DOHH2 (cell line): ENCODE data around the gene MCUR1.

Experiments
- H3F3A ChIP-seq: fragments of 200-600 bp; sonication (generic), shearing (Covaris generic); 2 replicates; pipeline ENCODE4 v1.6.0; 2016; ENCODE audit warnings: antibody characterized with exemption, mild to moderate bottlenecking; ENCODE audit not compliant: control insufficient read depth, insufficient read depth
- H3K27ac ChIP-seq: fragments of 200-600 bp; sonication (generic); 2 replicates; pipeline ENCODE4 v1.5.1; 2014; ENCODE audit warnings: low read depth, mild to moderate bottlenecking, low read length, moderate library complexity
- H3K27me3 ChIP-seq: fragments of 200-600 bp; sonication (generic); 2 replicates; pipeline ENCODE4 v1.6.1; 2014; ENCODE audit warnings: mild to moderate bottlenecking, low read length, mixed read lengths; ENCODE audit not compliant: control insufficient read depth
- H3K36me3 ChIP-seq: fragments of 200-600 bp; sonication (generic); 2 replicates; pipeline ENCODE4 v1.6.1; 2014; ENCODE audit warnings: mild to moderate bottlenecking, low read length, moderate library complexity, mixed read lengths; ENCODE audit not compliant: control insufficient read depth
- H3K4me1 ChIP-seq: fragments of 200-600 bp; sonication (generic); 2 replicates; pipeline ENCODE4 v1.6.1; 2014; ENCODE audit warnings: mild to moderate bottlenecking, low read length, mixed read lengths; ENCODE audit not compliant: control insufficient read depth
- H3K4me2 ChIP-seq: fragments of 200-600 bp; sonication (generic); 2 replicates; pipeline ENCODE4 v1.6.0; 2014; ENCODE audit warnings: mild to moderate bottlenecking, low read length, moderate library complexity
- H3K4me3 ChIP-seq: fragments of 200-600 bp; sonication (generic); 2 replicates; pipeline ENCODE4 v1.5.1; 2014; ENCODE audit warnings: mild to moderate bottlenecking, low read length, mixed read lengths
- H3K79me2 ChIP-seq: fragments of 200-600 bp; sonication (generic); 2 replicates; pipeline ENCODE4 v1.6.1; 2014; ENCODE audit warnings: mild to moderate bottlenecking, low read length, mixed read lengths; ENCODE audit not compliant: control insufficient read depth
- H3K9me2 ChIP-seq: fragments of 200-600 bp; sonication (generic); replicated peaks from 2 replicates; pipeline ENCODE4 v1.6.1; 2014; ENCODE audit warnings: mild to moderate bottlenecking, low read length, mixed read lengths; ENCODE audit not compliant: control insufficient read depth
- H3K9me3 ChIP-seq: fragments of 200-600 bp; sonication (generic); 2 replicates; pipeline ENCODE4 v1.6.1; 2014; ENCODE audit warnings: antibody characterized with exemption, low read length, mixed read lengths; ENCODE audit not compliant: control insufficient read depth, insufficient read depth
- H4K20me1 ChIP-seq: fragments of 200-600 bp; sonication (generic); 2 replicates; pipeline ENCODE4 v1.6.0; 2014; ENCODE audit warnings: low read depth, mild to moderate bottlenecking, antibody characterized with exemption, low read length, moderate library complexity; ENCODE audit not compliant: control insufficient read depth, insufficient read depth
- EZH2phosphoT487 ChIP-seq: fragments of 200-600 bp; sonication (generic); IDR thresholded peaks from 2 replicates; pipeline ENCODE4 v1.6.1; 2017; ENCODE audit warnings: borderline replicate concordance, mild to moderate bottlenecking, antibody characterized with exemption, low read length, moderate library complexity, mixed read lengths
- TF ChIP-seq, protein P1 (sequence below): fragments of 200-600 bp; sonication (generic); IDR thresholded peaks from one replicate; pipeline ENCODE4 v1.5.1; 2014; ENCODE audit warnings: antibody characterized with exemption, mild to moderate bottlenecking, low read depth, low read length; ENCODE audit not compliant: poor library complexity, severe bottlenecking

The MCUR1 gene

DNA sequence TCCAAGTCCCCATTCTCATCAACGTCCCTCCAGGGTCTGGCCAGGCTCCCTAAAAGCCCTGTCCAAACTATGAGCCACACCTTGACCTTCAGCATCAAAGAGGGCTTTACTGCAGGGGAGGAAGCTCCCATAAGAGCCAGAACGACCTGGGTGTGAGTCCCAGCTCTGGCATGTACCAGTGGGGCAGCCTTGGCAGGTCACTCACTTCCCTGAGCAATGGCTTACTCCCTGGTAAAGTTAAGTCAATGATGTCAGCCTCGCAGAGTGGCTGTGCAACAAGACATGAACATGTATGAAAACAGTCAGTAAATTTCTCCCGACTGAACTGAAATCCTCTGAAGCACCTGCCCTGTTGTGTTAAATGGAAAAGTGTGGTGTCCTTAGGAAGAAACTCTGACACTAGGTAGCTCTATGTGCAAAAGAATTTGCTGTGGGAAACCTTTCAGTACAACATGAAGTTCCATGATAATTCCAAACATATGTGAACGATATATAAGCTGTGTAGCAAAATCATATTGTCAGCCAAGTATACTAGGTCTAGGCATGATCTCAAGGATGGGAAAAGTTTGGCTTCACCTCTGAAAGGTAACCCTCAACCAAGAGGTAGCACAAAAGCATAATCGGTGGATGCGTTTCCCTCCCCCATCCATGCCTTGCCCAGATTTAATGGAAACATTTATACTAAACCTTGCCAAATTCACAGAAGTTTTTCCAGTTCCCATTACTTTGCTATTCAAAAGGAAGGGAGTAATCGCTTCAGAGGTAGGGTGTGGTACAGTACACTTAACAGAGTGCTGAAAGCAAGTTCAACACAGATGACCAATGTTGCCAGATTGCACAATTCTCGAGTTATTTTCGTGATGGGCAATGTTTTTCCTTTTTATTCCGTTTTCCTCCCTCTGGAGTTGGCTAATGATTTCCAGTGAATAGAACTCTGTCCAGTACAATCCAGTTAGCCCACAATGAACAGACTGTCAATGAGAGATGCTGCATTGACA lies 53.8 kb downstream of the MCUR1 start:
- H3K9me3 ChIP-seq: peaks cover 6% of the 10 kb centered on the region; the same call in 1 of the 2 replicates
- peaks cover 42% of the 10 kb centered on the region for H3K4me1 ChIP-seq
- no peak overlapping the region for H3K27ac ChIP-seq
- H3K9me2 ChIP-seq: no peaks in the 10 kb centered on the region
- TF ChIP-seq, protein P1, sequence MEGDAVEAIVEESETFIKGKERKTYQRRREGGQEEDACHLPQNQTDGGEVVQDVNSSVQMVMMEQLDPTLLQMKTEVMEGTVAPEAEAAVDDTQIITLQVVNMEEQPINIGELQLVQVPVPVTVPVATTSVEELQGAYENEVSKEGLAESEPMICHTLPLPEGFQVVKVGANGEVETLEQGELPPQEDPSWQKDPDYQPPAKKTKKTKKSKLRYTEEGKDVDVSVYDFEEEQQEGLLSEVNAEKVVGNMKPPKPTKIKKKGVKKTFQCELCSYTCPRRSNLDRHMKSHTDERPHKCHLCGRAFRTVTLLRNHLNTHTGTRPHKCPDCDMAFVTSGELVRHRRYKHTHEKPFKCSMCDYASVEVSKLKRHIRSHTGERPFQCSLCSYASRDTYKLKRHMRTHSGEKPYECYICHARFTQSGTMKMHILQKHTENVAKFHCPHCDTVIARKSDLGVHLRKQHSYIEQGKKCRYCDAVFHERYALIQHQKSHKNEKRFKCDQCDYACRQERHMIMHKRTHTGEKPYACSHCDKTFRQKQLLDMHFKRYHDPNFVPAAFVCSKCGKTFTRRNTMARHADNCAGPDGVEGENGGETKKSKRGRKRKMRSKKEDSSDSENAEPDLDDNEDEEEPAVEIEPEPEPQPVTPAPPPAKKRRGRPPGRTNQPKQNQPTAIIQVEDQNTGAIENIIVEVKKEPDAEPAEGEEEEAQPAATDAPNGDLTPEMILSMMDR: no peak
- no peak for TF ChIP-seq EZH2phosphoT487
- peaks cover 5% of the 10 kb centered on the region for H3K36me3 ChIP-seq
- no peaks in the 10 kb centered on the region for H3K27me3 ChIP-seq
- H3K79me2 ChIP-seq: no peaks in the 10 kb centered on the region
- no peak overlapping the region for H3K4me2 ChIP-seq
- peaks cover 9% of the 10 kb centered on the region for H3F3A ChIP-seq
- no peak overlapping the region for H3K4me3 ChIP-seq
- no peaks in the 10 kb centered on the region for H4K20me1 ChIP-seq

DNA sequence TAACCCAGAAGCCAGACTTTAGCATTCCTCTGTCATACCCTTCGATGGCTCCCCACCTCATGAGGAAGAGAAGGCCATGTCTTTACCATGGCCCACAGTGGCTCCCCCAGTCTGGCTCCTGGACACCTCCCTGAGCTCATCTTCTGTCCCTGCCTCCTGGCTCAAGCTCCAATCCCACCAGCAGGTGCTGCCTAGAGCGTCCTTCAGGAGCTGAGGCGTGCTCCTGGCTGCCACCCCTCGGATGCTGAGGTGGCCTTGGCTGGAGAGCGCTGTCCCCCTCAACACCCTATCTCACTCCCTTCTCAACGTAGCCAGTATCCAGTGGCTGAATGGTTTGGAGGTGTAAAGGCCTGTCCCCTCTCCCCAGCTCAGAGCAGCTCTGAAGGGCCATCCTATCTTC lies 55.3 kb downstream of the MCUR1 start:
- no peaks in the 10 kb centered on the region for H3K9me2 ChIP-seq

DNA sequence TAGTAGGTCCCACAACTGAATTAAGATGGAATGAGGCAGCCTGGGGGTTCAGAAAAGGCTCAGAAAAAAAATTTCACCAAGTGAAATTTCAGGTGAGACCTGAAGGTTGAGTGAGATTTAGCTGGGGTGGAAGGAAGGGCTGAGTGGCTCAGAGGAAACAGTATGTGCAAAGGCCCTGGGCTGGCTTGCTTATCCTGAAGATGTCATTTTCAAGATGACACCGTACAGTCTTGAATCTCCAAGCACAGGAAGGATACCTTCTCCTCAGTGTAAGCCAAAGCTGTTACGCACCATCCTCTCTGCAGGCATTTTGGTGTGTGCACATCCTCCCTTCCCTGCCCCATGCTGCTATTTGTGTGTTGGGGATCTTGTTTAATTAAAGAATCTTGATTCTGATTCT lies 59.7 kb downstream of the MCUR1 start:
- no peak overlapping the region for H3K4me3 ChIP-seq
- H3F3A ChIP-seq: no peaks in the 10 kb centered on the region
- H3K27me3 ChIP-seq: no peaks in the 10 kb centered on the region
- TF ChIP-seq, protein P1: no peak
- no peak for TF ChIP-seq EZH2phosphoT487
- no peaks in the 10 kb centered on the region for H3K79me2 ChIP-seq
- no peaks in the 10 kb centered on the region for H3K9me3 ChIP-seq
- H3K4me2 ChIP-seq: no peak overlapping the region
- no peaks in the 10 kb centered on the region for H4K20me1 ChIP-seq
- no peak overlapping the region for H3K27ac ChIP-seq
- H3K9me2 ChIP-seq: no peaks in the 10 kb centered on the region
- H3K4me1 ChIP-seq: no peaks in the 10 kb centered on the region
- H3K36me3 ChIP-seq: no peaks in the 10 kb centered on the region

More for the DNA sequence above, 55.3 kb downstream of the MCUR1 start:
- TF ChIP-seq EZH2phosphoT487: no peak
- TF ChIP-seq, protein P1: no peak
- no peak overlapping the region for H3K4me3 ChIP-seq
- no peak overlapping the region for H3K4me2 ChIP-seq
- H3K9me3 ChIP-seq: peaks cover 2% of the 10 kb centered on the region; the same call in 1 of the 2 replicates
- peaks cover 9% of the 10 kb centered on the region for H3F3A ChIP-seq
- peaks cover 2% of the 10 kb centered on the region for H3K36me3 ChIP-seq
- peaks cover 28% of the 10 kb centered on the region for H3K4me1 ChIP-seq
- no peaks in the 10 kb centered on the region for H3K79me2 ChIP-seq
- no peaks in the 10 kb centered on the region for H4K20me1 ChIP-seq
- no peak overlapping the region for H3K27ac ChIP-seq
- no peaks in the 10 kb centered on the region for H3K27me3 ChIP-seq
